Measurements from ENCODE around the gene LIM2. TPM values are rescaled to one million over a fixed set of nuclear protein-coding genes. Genes with fewer than 3 reads are reported as not detected.

LIM2 gene
- total RNA-seq, 1 donor from 2014 or later, result 0.26 TPM

- no peak for TF ChIP-seq EZH2phosphoT487 (IDR thresholded peaks at IDR 0.05)
- no peak for TF ChIP-seq EZH2 (IDR thresholded peaks at IDR 0.05)
- no peak for TF ChIP-seq CTCF (IDR thresholded peaks at IDR 0.05)
- peaks cover 2% of the 10 kb centered on the region for H3K4me1 Mint-ChIP-seq
- H3K4me3 ChIP-seq, result no peak overlapping the region
- no peaks in the 10 kb centered on the region for H3K79me2 ChIP-seq (ENCODE audit: low read depth)
- H3K36me3 ChIP-seq, result no peaks in the 10 kb centered on the region
- H3K27me3 ChIP-seq, result peaks cover 7% of the 10 kb centered on the region
- no peak for DNase-seq (ENCODE audit: low spot score)
- H3K36me3 Mint-ChIP-seq, result peaks cover 19% of the 10 kb centered on the region
- H3K9ac ChIP-seq, result no peak overlapping the region
- no peaks in the 10 kb centered on the region for H3K4me1 ChIP-seq
- H3K4me3 Mint-ChIP-seq, result no peak overlapping the region
- no peaks in the 10 kb centered on the region for H4K20me1 ChIP-seq (ENCODE audit: low read depth)
- no peak overlapping the region for H3K4me2 ChIP-seq
- H3K27ac Mint-ChIP-seq, result no peak overlapping the region
- H3K9me3 ChIP-seq (ENCODE audit: low read depth), result no peaks in the 10 kb centered on the region
- H3K9me3 Mint-ChIP-seq, result peaks cover 2% of the 10 kb centered on the region
- no peak overlapping the region for H2AFZ ChIP-seq (replicated peaks)
- H3F3A ChIP-seq (ENCODE audit: low read depth), result no peaks in the 10 kb centered on the region
- peaks cover 5% of the 10 kb centered on the region for H3K27me3 Mint-ChIP-seq (ENCODE audit: insufficient read depth, low read depth)
- H3K27ac ChIP-seq, result no peak overlapping the region
These were observed 56.1 kb downstream of the LIM2 start for GRCh38 chr19:51331716-51332115.

GRCh38 chr19:51331193-51331592, 56.6 kb downstream of the LIM2 start:
- Histone ChIP-seq H3K4me2 (no peak overlapping the region), H2AFZ (replicated peaks) (no peak overlapping the region), H3K9ac (no peak overlapping the region), H3K27ac (no peak overlapping the region), H3K4me3 (no peak overlapping the region), H3K9me3 (ENCODE audit: low read depth) (no peaks in the 10 kb centered on the region), H3K27me3 (peaks cover 7% of the 10 kb centered on the region), H3K36me3 (no peaks in the 10 kb centered on the region), H3F3A (ENCODE audit: low read depth) (no peaks in the 10 kb centered on the region), H3K79me2 (ENCODE audit: low read depth) (no peaks in the 10 kb centered on the region), H4K20me1 (ENCODE audit: low read depth) (no peaks in the 10 kb centered on the region), H3K4me1 (no peaks in the 10 kb centered on the region)
- H3K4me1 Mint-ChIP-seq, result peaks cover 2% of the 10 kb centered on the region
- peaks cover 19% of the 10 kb centered on the region for H3K36me3 Mint-ChIP-seq
- H3K27ac Mint-ChIP-seq, result no peak overlapping the region
- no peak overlapping the region for H3K4me3 Mint-ChIP-seq
- no peak for DNase-seq (ENCODE audit: low spot score)
- peaks cover 5% of the 10 kb centered on the region for H3K27me3 Mint-ChIP-seq (ENCODE audit: insufficient read depth, low read depth)
- H3K9me3 Mint-ChIP-seq, result peaks cover 2% of the 10 kb centered on the region
- TF ChIP-seq EZH2 (IDR thresholded peaks at IDR 0.05) (no peak), CTCF (IDR thresholded peaks at IDR 0.05) (no peak), EZH2phosphoT487 (IDR thresholded peaks at IDR 0.05) (no peak)

GRCh38 chr19:51330366-51330765, 57.4 kb downstream of the LIM2 start:
- Histone ChIP-seq H3K27ac (no peak overlapping the region), H3K79me2 (ENCODE audit: low read depth) (no peaks in the 10 kb centered on the region), H3K9ac (no peak overlapping the region), H3F3A (ENCODE audit: low read depth) (no peaks in the 10 kb centered on the region), H3K9me3 (ENCODE audit: low read depth) (no peaks in the 10 kb centered on the region), H3K27me3 (peaks cover 7% of the 10 kb centered on the region), H4K20me1 (ENCODE audit: low read depth) (no peaks in the 10 kb centered on the region), H3K4me3 (no peak overlapping the region), H3K4me2 (no peak overlapping the region), H3K36me3 (no peaks in the 10 kb centered on the region), H3K4me1 (no peaks in the 10 kb centered on the region), H2AFZ (replicated peaks) (no peak overlapping the region)
- Mint-ChIP-seq H3K4me1 (peaks cover 2% of the 10 kb centered on the region), H3K9me3 (peaks cover 2% of the 10 kb centered on the region), H3K27ac (no peak overlapping the region), H3K36me3 (peaks cover 26% of the 10 kb centered on the region), H3K27me3 (ENCODE audit: insufficient read depth, low read depth) (peaks cover 7% of the 10 kb centered on the region), H3K4me3 (no peak overlapping the region)
- no peak for DNase-seq (ENCODE audit: low spot score)
- TF ChIP-seq CTCF (IDR thresholded peaks at IDR 0.05) (no peak), EZH2phosphoT487 (IDR thresholded peaks at IDR 0.05) (no peak), EZH2 (IDR thresholded peaks at IDR 0.05) (no peak)

Other genes starting within 250 kb of the LIM2 start
- gene SIGLEC7, start 245.7 kb downstream of the LIM2 start, total RNA-seq (ENCODE audit: low replicate concordance), result not detected in 2 replicates
- gene CD33, start 162.9 kb downstream of the LIM2 start, total RNA-seq (ENCODE audit: low replicate concordance), result not detected in 2 replicates
- not detected in 2 replicates for gene SIGLECL1, start 136.9 kb downstream of the LIM2 start, total RNA-seq (ENCODE audit: low replicate concordance)
- 5.4 and 15.8 TPM in 2 replicates for gene IGLON5, start 76.3 kb downstream of the LIM2 start, total RNA-seq (ENCODE audit: low replicate concordance)
- 2.7 and 6.0 TPM in 2 replicates for gene VSIG10L, start 45.8 kb downstream of the LIM2 start, total RNA-seq (ENCODE audit: low replicate concordance)
- gene ETFB, start 21.6 kb downstream of the LIM2 start, total RNA-seq (ENCODE audit: low replicate concordance), result 27.0 and 38.9 TPM in 2 replicates
- gene CLDND2, start 19.0 kb downstream of the LIM2 start, total RNA-seq (ENCODE audit: low replicate concordance), result not detected in 2 replicates
- gene NKG7, start 15.3 kb downstream of the LIM2 start, total RNA-seq (ENCODE audit: low replicate concordance), result not detected in 2 replicates
- gene C19orf84, start 2.6 kb upstream of the LIM2 start, total RNA-seq (ENCODE audit: low replicate concordance), result 0.37 TPM in 1 of 2 replicates, not detected in the other
- not detected in 2 replicates for gene SIGLEC10, start 29.7 kb upstream of the LIM2 start, total RNA-seq (ENCODE audit: low replicate concordance)
- not detected in 2 replicates for gene SIGLEC8, start 70.5 kb upstream of the LIM2 start, total RNA-seq (ENCODE audit: low replicate concordance)
- gene CEACAM18, start 90.6 kb upstream of the LIM2 start, total RNA-seq (ENCODE audit: low replicate concordance), result not detected in 2 replicates
- not detected in 2 replicates for gene SIGLEC12, start 113.8 kb upstream of the LIM2 start, total RNA-seq (ENCODE audit: low replicate concordance)
- gene SIGLEC6, start 143.7 kb upstream of the LIM2 start, total RNA-seq (ENCODE audit: low replicate concordance), result not detected in 2 replicates
- gene ZNF175, start 183.3 kb upstream of the LIM2 start, total RNA-seq (ENCODE audit: low replicate concordance), result 5.0 and 8.1 TPM in 2 replicates
- gene SIGLEC5, start 242.4 kb upstream of the LIM2 start, total RNA-seq (ENCODE audit: low replicate concordance), result not detected in 2 replicates